ENCODE measurements around the gene SYT17.

The SYT17 gene

GRCh38 chr16:19316846-19317245 lies 148.8 kb downstream of the SYT17 start:
- no peaks in the 10 kb centered on the region for H3K9me3 ChIP-seq (ENCODE audit: low read length)
- H3K4me1 ChIP-seq (ENCODE audit: insufficient read depth, low read length), result peaks cover 8% of the 10 kb centered on the region
- no peak overlapping the region for H2AFZ ChIP-seq (ENCODE audit: low read depth, low read length)
- no peak overlapping the region for H3K4me3 ChIP-seq (ENCODE audit: low read length)
- peaks cover 9% of the 10 kb centered on the region for H3K27me3 ChIP-seq (ENCODE audit: insufficient read depth, low read length)
- no peaks in the 10 kb centered on the region for H3K36me3 ChIP-seq (ENCODE audit: insufficient read depth, low read length)
